Measurements from ENCODE around the gene DNAAF5. TPM values are rescaled to one million over a fixed set of nuclear protein-coding genes. Genes with fewer than 3 reads are reported as not detected.

DNAAF5 gene
- polyA plus RNA-seq, 12 donors = 21.9 to 33.8 (median 24.6) TPM; not detected in 1

- no peak for DNase-seq
Measured at GRCh38 chr7:763762-764161, 37.3 kb downstream of the DNAAF5 start.

DNA sequence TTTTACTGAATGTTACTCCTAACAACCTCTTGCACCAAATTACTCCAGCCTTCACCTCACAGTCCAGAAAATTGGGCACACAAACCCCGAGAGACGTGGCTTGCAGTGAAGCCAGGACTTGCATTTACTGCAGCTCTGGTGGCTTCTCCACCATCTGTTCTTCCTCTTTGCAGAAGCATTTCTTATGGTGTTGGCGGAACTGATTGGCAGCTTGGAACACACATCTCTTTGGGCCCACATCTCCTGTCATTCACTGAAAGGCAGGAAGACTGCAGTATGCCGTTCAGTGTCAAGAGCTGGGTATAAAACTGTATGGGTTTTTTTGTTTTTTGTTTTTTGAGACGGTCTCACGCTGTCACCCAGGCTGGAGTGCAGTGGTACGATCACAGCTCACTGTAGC lies 38.9 kb downstream of the DNAAF5 start:
- DNase-seq = no peak

DNA sequence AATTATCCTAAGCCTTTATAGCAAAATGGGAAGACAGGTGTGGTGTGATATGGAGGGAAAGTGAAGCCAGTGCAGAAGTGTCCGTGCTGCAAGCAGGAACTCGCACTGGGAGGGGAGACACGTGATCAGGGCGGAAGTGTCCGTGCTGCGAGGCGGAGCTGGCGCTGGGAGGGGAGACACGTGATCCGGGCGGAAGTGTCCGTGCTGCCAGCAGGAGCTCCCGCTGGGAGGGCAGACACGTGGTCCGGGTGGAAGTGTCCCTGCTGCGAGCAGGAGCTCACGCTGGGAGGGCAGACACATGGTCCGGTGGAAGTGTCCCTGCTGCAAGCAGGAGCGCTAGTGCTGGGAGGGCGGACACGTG lies 41.1 kb downstream of the DNAAF5 start:
- peak; percentile 25 for DNase-seq

- DNase-seq = peak; percentile 32
Measured at GRCh38 chr7:767941-768731, 41.6 kb downstream of the DNAAF5 start.

GRCh38 chr7:768881-769504 lies 42.5 kb downstream of the DNAAF5 start:
- DNase-seq = peak; percentile 35

- no peak for DNase-seq
Measured at GRCh38 chr7:770336-770735, 43.8 kb downstream of the DNAAF5 start.

DNA sequence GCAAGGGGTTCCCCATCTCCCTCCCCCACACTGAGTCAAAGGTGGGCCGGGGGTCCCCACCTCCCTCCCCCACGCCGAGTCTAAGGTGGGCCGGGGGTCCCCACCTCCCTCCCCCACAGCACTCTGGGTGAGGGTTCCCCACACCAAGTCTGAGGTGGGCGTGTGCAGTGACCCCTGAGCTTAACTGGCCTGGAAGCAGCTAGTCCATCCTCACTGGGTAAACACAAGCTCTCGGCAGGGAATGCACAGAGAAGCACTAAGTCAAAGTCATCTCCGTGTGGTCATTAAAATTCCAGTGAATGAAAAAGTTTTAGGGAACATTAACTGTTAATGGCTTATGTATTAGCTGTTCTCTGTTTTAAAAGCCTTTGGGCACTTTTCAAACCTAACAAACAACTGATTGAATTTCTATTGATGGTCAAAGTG lies 44.3 kb downstream of the DNAAF5 start:
- DNase-seq = no peak

- DNase-seq = peak; percentile 81
Measured at GRCh38 chr7:771234-772004, 44.9 kb downstream of the DNAAF5 start.

DNA sequence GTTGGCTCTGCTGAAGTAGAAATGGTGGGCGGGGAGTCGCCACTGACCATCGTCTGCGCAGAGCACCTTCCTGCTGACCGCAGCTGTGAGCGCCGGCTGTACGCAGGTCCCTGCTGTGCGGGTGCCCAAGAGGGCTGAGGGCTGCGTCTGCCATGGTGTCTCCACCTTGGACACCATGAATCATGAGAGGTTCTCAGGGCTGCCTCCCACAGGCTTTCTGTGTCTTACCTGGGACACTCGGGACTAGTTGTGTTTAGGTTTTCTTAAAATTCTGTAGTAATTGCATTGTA lies 45.5 kb downstream of the DNAAF5 start:
- DNase-seq = no peak

DNA sequence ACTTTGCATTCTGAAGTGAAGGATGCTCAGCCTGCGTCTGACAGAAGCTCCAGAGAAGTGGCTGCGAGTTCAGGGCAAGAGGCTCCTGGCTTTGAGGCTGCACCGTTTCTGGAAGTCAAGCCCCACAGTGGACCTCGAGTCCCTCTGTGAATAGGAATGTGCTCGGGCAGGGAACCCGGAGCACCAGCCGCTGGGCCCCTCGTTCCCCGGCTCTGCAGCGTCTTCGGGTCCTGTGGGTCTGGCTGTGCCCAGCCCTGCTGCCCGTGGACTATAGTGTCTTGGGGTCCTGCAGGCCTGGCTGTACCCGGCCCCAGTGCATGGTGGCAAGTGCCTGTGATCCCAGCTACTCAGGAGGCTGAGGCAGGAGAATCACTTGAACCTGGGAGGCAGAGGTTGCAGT lies 45.9 kb downstream of the DNAAF5 start:
- DNase-seq = no peak

DNA sequence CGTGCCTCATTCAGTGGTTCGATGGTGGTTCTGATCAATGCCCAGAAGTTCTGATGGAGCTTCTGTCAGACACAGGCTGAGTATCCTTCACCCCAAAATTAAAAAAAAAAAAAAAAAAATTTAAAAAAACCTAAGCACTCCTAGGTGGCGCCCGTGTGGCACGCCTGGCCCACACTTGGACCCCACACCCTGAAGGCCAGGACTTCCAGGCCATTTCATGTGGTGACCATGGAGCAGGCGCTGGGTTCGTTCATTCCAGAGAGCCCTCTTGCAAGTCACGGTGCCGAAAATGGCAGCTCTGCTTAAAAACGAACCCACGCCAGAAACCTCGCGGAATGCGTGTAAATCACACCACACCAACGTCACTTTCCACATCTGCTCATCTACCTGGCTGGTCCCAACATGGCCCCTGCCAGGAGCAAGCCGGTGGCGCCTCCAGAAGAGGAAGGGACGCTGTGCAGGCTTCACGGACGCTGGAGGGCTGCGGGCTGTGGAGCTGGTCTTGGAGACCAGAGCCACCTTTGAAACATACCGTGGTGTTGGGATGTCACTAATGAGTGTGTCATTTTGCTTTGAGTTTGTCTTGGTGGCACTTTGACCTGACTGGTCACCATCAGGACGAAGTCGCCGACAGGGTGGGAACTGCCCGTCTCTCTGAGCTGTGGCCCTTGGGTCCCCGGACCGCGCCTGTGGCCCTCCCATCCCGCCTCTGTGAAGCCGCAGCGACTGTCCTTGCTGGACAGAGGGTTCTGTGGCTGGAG lies 46.5 kb downstream of the DNAAF5 start:
- no peak for DNase-seq

GRCh38 chr7:773622-773915 lies 47.1 kb downstream of the DNAAF5 start:
- DNase-seq = no peak

DNA sequence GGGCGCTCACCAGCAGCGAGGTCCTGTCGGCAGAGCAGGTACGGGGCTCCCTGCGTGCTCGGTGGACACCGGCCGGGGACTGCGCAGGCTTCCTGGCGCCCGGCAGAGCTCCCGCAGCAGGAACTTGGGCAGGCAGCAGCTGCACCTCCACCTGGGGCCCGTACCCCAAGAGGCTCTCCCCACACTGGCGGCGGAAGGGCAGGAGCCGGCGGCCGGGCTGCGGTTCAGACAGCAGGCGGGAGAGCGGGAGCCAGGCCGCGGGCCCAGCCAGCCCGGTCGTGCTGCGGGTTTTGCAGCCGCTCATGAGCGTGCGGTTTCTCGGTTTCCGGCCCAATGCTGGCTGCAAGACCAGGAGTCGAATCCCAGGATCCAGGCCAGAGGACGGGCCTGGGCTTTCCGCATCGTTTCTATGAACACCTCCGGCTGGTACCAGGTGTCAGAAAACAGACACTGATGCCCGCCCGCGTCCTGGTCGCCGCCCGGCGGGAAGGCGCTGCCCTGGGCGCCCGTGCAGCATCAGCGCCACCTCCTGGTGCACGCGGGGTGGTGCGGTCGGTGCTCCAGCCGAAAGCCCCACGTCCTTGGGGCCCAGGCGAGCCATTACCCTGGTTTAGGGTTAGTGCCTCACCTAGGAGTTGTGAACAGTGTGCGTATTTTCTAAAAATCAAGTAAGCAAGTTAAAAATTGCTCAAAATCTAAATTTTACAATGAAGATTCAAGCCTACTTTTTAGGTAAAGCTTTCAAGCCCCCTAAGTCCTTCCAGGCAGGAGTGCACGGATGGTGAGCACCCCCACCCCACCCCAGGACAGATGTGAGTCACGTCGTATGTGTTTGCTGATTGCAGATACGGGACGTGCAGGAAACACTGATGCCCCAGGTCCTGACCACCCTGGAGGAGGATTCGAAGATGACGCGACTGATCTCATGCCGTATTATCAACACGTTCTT lies 47.9 kb downstream of the DNAAF5 start:
- DNase-seq = peak; percentile 51

DNA sequence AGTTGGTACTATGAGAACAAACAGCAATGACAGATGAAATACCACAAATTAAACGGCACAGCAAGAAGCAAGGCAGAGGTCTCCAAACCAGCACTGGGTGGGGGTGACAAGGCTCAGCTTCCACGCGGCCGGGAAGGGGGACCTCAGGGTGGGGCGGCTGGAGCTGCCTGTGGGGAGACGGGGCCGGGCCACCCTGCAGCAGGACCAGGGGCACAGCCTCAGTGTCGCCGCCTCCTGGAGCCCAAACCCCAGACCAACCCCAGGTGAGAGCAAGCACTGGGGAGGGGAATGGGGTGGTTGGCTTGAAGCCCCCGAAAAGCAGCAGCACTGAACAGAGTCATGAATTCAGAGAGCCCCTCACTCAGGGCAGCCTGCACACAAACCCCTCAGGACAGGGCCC lies 49.9 kb downstream of the DNAAF5 start:
- no peak for DNase-seq

- DNase-seq = no peak
Measured at GRCh38 chr7:776992-777727, 50.7 kb downstream of the DNAAF5 start.

GRCh38 chr7:777728-778078 lies 51.2 kb downstream of the DNAAF5 start:
- no peak for DNase-seq

GRCh38 chr7:778271-778967 lies 51.9 kb downstream of the DNAAF5 start:
- DNase-seq = no peak

DNA sequence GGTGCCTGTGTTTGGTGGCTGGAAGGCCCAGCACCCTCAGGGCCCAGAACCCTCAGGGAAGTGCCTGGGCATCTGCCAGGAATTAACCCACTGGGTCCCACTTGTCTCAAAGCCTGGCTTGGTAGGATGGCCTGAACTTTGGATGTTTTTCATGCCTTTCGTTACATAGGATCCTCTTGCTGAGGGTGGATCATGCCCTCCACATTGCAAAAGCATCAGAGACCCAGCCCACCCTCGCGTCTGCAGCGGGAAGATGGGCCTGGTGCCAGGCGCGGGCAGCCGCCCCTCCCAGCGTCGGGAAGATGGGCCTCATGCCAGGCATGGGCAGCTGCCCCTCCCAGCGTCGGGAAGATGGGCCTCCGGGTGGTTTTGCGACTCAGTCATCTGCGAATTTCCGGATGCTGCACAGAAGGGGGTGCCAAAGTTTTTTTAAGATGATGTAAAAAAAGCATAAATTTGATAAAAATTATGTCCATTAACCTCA lies 52.5 kb downstream of the DNAAF5 start:
- DNase-seq = no peak

- no peak for DNase-seq
Measured at GRCh38 chr7:779480-779879, 53.0 kb downstream of the DNAAF5 start.

- no peak for DNase-seq
Measured at GRCh38 chr7:780081-780480, 53.6 kb downstream of the DNAAF5 start.
